Measurements from ENCODE around the gene CEMIP. TPM values are rescaled to one million over a fixed set of nuclear protein-coding genes. Genes with fewer than 3 reads are reported as not detected.

Gene CEMIP
- total RNA-seq, 1 experiment from 2014 or later: 3.5 TPM

DNA sequence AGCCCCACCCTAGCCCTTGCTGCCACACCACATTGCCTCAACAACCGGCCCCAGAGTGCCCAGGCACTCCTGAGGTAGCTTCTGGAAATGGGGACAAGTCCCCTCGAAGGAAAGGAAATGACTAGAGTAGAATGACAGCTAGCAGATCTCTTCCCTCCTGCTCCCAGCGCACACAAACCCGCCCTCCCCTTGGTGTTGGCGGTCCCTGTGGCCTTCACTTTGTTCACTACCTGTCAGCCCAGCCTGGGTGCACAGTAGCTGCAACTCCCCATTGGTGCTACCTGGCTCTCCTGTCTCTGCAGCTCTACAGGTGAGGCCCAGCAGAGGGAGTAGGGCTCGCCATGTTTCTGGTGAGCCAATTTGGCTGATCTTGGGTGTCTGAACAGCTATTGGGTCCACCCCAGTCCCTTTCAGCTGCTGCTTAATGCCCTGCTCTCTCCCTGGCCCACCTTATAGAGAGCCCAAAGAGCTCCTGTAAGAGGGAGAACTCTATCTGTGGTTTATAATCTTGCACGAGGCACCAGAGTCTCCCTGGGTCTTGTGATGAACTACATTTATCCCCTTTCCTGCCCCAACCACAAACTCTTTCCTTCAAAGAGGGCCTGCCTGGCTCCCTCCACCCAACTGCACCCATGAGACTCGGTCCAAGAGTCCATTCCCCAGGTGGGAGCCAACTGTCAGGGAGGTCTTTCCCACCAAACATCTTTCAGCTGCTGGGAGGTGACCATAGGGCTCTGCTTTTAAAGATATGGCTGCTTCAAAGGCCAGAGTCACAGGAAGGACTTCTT is 171.3 kb downstream of the CEMIP start:
- H3K27ac ChIP-seq (ENCODE audit: low read depth, low read length): no peak overlapping the region
- ATAC-seq (no peak), DNase-seq (ENCODE audit: low read depth, low spot score) (no peak)
- H3K27me3 ChIP-seq (ENCODE audit: insufficient read depth, low read length): no peaks in the 10 kb centered on the region
- H4K20me1 ChIP-seq (ENCODE audit: insufficient read depth): no peaks in the 10 kb centered on the region
- peaks cover 5 to 7% of the 10 kb centered on the region in 2 experiments; a peak in 2 of 4 replicates for H3K36me3 ChIP-seq (ENCODE audit: control insufficient read depth in 1 of 2, insufficient read depth in 2 of 2, low read length in 2 of 2)
- H3K4me2 ChIP-seq (ENCODE audit: low read length): no peak overlapping the region
- TF ChIP-seq EZH2 (IDR thresholded peaks at IDR 0.05) (no peak), FOSL1 (IDR thresholded peaks at IDR 0.05; ENCODE audit: low read depth) (no peak), EGR1 (IDR thresholded peaks at IDR 0.05; ENCODE audit: low read depth) (no peak), POLR2AphosphoS5 (IDR thresholded peaks at IDR 0.05; ENCODE audit: low read depth, low read length) (no peak), JUND (IDR thresholded peaks at IDR 0.05) (no peak), ZFX (IDR thresholded peaks at IDR 0.05) (no peak), TCF7L2 (IDR thresholded peaks at IDR 0.05; ENCODE audit: borderline replicate concordance, extremely low read depth, insufficient read depth, insufficient read length) (no peak), RAD21 (IDR thresholded peaks at IDR 0.05; ENCODE audit: low read depth) (no peak), CBX3 (IDR thresholded peaks at IDR 0.05; ENCODE audit: low read depth) (no peak), SP1 (IDR thresholded peaks at IDR 0.05; ENCODE audit: low read depth) (no peak), CEBPB (IDR thresholded peaks at IDR 0.05; ENCODE audit: low read depth) (no peak), POLR2A (IDR thresholded peaks at IDR 0.05; ENCODE audit: borderline replicate concordance, extremely low read depth, insufficient read depth, insufficient read length) (no peak), ZNF274 (IDR thresholded peaks at IDR 0.05; ENCODE audit: low read depth, low read length) (no peak), SRF (IDR thresholded peaks at IDR 0.05; ENCODE audit: low read depth) (no peak), ELF1 (IDR thresholded peaks at IDR 0.05; ENCODE audit: borderline replicate concordance, low read depth) (no peak), YY1 (IDR thresholded peaks at IDR 0.05; ENCODE audit: extremely low read depth, insufficient replicate concordance, low read depth, low read length) (no peak), EZH2phosphoT487 (IDR thresholded peaks at IDR 0.05; ENCODE audit: borderline replicate concordance) (no peak)
- TF ChIP-seq, protein P1, sequence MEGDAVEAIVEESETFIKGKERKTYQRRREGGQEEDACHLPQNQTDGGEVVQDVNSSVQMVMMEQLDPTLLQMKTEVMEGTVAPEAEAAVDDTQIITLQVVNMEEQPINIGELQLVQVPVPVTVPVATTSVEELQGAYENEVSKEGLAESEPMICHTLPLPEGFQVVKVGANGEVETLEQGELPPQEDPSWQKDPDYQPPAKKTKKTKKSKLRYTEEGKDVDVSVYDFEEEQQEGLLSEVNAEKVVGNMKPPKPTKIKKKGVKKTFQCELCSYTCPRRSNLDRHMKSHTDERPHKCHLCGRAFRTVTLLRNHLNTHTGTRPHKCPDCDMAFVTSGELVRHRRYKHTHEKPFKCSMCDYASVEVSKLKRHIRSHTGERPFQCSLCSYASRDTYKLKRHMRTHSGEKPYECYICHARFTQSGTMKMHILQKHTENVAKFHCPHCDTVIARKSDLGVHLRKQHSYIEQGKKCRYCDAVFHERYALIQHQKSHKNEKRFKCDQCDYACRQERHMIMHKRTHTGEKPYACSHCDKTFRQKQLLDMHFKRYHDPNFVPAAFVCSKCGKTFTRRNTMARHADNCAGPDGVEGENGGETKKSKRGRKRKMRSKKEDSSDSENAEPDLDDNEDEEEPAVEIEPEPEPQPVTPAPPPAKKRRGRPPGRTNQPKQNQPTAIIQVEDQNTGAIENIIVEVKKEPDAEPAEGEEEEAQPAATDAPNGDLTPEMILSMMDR (IDR thresholded peaks at IDR 0.05 in 2 of 3, conservative IDR thresholded peaks at IDR 0.05 in 1 of 3; ENCODE audit: borderline replicate concordance in 1 of 3, insufficient read depth in 1 of 3, low read depth in 2 of 3, low read length in 2 of 3): no peak
- TF ChIP-seq, protein P2, sequence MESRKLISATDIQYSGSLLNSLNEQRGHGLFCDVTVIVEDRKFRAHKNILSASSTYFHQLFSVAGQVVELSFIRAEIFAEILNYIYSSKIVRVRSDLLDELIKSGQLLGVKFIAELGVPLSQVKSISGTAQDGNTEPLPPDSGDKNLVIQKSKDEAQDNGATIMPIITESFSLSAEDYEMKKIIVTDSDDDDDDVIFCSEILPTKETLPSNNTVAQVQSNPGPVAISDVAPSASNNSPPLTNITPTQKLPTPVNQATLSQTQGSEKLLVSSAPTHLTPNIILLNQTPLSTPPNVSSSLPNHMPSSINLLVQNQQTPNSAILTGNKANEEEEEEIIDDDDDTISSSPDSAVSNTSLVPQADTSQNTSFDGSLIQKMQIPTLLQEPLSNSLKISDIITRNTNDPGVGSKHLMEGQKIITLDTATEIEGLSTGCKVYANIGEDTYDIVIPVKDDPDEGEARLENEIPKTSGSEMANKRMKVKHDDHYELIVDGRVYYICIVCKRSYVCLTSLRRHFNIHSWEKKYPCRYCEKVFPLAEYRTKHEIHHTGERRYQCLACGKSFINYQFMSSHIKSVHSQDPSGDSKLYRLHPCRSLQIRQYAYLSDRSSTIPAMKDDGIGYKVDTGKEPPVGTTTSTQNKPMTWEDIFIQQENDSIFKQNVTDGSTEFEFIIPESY (IDR thresholded peaks at IDR 0.05; ENCODE audit: extremely low read depth, insufficient replicate concordance, low read length): no peak
- TF ChIP-seq, protein P3, sequence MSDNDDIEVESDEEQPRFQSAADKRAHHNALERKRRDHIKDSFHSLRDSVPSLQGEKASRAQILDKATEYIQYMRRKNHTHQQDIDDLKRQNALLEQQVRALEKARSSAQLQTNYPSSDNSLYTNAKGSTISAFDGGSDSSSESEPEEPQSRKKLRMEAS (IDR thresholded peaks at IDR 0.05): no peak
- BruUV-seq (replicated peaks): no TSS peak
- ChIA-PET POLR2A (no interaction called here), RAD21 (ENCODE audit: low non-redundant PET in 1 of 2, low total read pairs in 2 of 2, uncharacterized antibody in 2 of 2, unreplicated experiment in 2 of 2) (no interaction called here), CTCF (no interaction called here)
- intact Hi-C loops (cut with micrococcal nuclease): no loop called here
- H3K4me3 ChIP-seq (replicated peaks in 1 of 2; ENCODE audit: low read depth in 1 of 2, low read length in 2 of 2): no peak overlapping the region
- H2AFZ ChIP-seq (ENCODE audit: low read depth, low read length, poor library complexity, severe bottlenecking): no peak overlapping the region
- no peaks in the 10 kb centered on the region for H3K9me2 ChIP-seq (ENCODE audit: insufficient read depth)
- no peaks in the 10 kb centered on the region for H3K9me3 ChIP-seq (ENCODE audit: control insufficient read depth in 1 of 2, insufficient read depth in 1 of 2, low read depth in 1 of 2, low read length in 2 of 2)
- H3K4me1 ChIP-seq (ENCODE audit: control insufficient read depth in 1 of 2, insufficient read depth in 2 of 2, low read length in 2 of 2): peaks cover 20 to 21% of the 10 kb centered on the region in 2 experiments
- no peak overlapping the region for H3K9ac ChIP-seq (ENCODE audit: low read length)
- no peaks in the 10 kb centered on the region for H3K79me2 ChIP-seq (ENCODE audit: insufficient read depth, low read length)

Data from HCT116 (cell line).